H1 (cell line): ENCODE results near the gene ELMO1. TPM values are rescaled to one million over a fixed set of nuclear protein-coding genes. Genes with fewer than 3 reads are reported as not detected.

Experiments
- CTCF ChIP-seq, 3 experiments: IDR thresholded peaks; 1 replicate in 2 of 3; 2 replicates in 1 of 3; pipeline versions ENCODE4 v1.5.1 to v1.6.1; 2011; ENCODE audit warnings: low read length in 3 of 3, mild to moderate bottlenecking in 3 of 3, inconsistent platforms in 2 of 3, low read depth in 1 of 3, moderate library complexity in 1 of 3; ENCODE audit not compliant: insufficient read depth in 1 of 3; ENCODE audit errors: control extremely low read depth in 1 of 3
- KDM4A ChIP-seq: IDR thresholded peaks from one replicate; pipeline ENCODE4 v1.7.1; 2012; ENCODE audit warnings: low read depth, mild to moderate bottlenecking, moderate library complexity, low read length, inconsistent platforms; ENCODE audit not compliant: severe bottlenecking
- SP4 ChIP-seq: IDR thresholded peaks from 2 replicates; pipeline ENCODE4 v1.6.1; 2012; ENCODE audit warnings: low read length, inconsistent platforms
- polyA plus RNA-seq, 7 experiments: library from polyadenylated mRNA; depleted of rRNA in 3 of 7; stranded (reverse) in 5 of 7; unstranded in 2 of 7; fragments of >200 nt in 5 of 7; fragments of 200-250 nt in 2 of 7; gene quantifications; 1 replicate in 5 of 7; 2 replicates in 1 of 7; 4 replicates in 1 of 7; pipeline versions ENCODE4 v1.2.1 to v1.2.3, GENCODE V29; 2011 to 2013; ENCODE audit warnings: missing spikeins in 2 of 7, mixed read lengths in 2 of 7
- total RNA-seq: library from RNA; stranded (reverse); fragmentation: NEBNext Ultra II Directional; extraction: Animal tissue kit (Norgen Biotek cat#: 25700); gene quantifications from 2 replicates; pipeline ENCODE4 v1.2.1, GENCODE V29; 2021

The ELMO1 gene
- total and polyA plus RNA-seq, 2 of the 8 experiments (the other 6 are each of a cell fraction or from before 2014, with no cell fraction given), result 18.4 to 21.0 TPM

- TF ChIP-seq CTCF (IDR thresholded peaks at IDR 0.05; ENCODE audit: control extremely low read depth in 1 of 3, insufficient read depth in 1 of 3, low read depth in 1 of 3, low read length in 3 of 3) (no peak), KDM4A (no peak), SP4 (no peak)
Observed at GRCh38 chr7:36809510-36809909, 639.2 kb downstream of the ELMO1 start (continued).
